GM21529 (cell line): Measurements from ENCODE around the gene EPN3.

Experiments used
- ATAC-seq: cut with Tn5 transposase; IDR thresholded peaks from one replicate; pipeline ENCODE4 v1.9.1; 2021; ENCODE audit not compliant: unreplicated experiment

EPN3 gene

GRCh38 chr17:50565402-50566350 lies 33.1 kb downstream of the EPN3 start:
- ATAC-seq: no peak

DNA sequence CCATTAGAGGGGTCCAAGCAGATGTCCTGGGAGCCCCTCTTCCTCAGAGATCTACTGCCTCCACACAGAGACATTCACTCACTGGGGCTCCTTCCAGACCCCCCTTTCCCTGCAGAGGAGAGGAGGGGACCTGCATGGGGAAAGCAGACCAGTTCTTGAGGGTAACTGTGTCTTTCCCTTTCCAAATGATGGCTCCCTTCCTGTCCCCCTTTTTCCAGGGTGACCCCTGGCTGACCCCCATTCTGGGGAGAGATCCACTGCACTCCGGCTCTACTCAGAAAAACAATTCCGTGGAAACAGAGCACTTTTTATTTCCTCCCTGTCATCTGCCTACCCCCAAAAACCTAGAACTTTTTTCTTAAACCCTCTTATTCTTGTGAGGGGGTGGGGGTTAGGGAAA lies 34.4 kb downstream of the EPN3 start:
- ATAC-seq: no peak

GRCh38 chr17:50568659-50569058 lies 36.1 kb downstream of the EPN3 start:
- ATAC-seq: no peak

DNA sequence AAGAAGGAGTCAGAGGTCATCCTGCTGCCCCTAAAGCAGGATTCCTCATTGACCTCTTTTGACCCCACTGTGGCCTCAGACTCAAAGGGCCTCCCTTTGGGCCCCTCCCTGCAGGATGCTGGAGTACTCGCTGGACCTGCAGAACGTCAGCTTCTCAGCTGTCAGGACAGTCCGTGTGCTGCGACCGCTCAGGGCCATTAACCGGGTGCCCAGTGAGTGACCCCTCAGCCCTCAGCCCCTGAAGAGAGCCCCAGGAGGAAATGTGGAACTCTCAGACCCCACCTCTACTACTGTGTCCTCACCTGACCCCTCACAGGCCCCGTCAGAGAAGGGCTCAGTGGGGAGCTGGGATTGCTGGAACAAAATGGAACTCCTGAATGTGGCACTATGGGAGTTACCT lies 37.1 kb downstream of the EPN3 start:
- no peak for ATAC-seq

DNA sequence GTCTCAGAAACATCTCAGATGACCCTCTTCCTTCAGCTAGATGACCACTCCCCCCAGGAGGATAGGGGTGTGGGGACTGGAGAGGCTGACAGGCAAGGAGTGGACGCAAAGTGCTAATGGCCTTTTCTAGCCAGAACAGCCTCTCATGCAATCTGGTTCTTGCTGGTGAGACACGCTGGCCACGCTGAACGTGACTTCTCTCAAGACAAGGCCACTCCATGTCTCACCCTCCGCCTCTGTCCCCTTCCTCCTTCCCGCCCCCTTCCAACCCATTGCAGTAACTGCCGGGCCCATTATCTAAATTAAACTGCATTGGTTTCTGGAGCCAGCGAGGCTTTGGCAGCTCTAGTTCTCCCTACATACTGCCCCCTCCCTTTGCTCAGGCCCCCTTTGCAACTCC lies 37.5 kb downstream of the EPN3 start:
- ATAC-seq: no peak

DNA sequence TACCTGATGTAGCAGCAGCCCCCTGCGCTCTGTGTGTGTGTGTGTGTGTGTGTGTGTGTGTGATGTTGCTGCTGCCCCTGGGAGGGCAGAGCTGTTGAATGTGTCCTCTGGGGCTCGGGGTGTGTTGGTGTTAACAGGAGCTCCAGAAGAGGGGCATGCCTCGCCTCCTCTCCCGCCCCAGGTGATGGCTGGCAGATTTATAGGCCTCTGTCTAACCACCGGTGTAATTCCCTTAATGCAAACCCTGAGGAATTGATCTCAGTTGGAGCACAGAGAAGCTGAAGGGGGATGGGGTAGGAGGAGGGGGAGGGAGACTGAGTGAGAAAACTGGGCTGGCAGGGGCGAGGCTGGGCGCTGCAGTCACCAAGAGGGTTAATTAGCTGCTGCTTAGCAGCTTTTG lies 38.0 kb downstream of the EPN3 start:
- ATAC-seq: no peak

DNA sequence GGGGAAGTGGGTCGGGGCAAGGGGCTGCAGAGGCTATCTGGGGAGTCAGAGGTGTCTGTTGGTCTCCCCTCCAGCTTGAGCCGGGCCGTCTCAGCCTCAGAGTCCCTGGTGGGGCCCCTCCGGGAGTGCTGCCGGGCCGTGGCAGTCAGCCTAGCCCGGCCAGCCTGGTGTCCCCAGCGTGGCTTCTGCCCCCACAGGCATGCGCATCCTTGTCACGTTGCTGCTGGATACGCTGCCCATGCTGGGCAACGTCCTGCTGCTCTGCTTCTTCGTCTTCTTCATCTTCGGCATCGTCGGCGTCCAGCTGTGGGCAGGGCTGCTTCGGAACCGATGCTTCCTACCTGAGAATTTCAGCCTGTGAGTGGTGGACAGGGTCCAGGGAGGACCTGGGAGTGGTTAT lies 39.1 kb downstream of the EPN3 start:
- no peak for ATAC-seq

- no peak for ATAC-seq
These were observed 40.0 kb downstream of the EPN3 start for GRCh38 chr17:50572541-50572940.

DNA sequence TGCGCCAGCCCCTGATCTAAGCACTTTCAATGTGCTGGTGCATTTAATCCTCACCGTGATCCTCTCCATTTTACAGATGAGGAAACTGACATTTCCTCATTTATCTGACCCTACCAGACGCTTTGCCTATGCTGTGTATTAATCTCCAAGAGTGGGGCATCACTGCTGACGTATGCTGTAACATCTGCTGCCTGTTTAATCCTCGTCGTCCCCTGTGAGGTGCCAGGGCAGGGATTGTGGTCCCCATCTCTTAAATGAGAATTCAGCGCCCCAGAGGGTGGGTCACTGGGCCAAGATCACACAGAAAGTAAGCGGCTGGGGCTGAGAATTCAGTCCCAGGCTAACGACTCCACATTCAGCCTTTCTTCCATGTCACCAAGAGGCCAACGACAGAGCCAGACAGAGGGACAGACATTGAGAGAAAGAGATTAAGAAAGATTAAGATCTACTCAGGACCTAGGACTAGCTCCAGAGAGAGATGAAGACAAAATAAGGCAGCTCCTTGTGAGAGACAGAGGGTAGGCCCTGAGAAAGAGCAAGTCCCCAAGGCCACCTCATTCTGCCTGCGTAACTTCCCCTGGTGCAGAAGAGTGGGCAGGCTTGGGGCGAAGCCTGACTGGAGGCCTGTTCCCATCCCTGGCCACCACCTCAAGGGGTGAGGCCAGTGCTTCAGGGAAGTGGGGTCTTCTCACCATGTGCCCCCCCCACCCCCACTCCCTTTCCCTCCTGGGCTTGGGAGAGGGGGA lies 41.5 kb downstream of the EPN3 start:
- no peak for ATAC-seq

DNA sequence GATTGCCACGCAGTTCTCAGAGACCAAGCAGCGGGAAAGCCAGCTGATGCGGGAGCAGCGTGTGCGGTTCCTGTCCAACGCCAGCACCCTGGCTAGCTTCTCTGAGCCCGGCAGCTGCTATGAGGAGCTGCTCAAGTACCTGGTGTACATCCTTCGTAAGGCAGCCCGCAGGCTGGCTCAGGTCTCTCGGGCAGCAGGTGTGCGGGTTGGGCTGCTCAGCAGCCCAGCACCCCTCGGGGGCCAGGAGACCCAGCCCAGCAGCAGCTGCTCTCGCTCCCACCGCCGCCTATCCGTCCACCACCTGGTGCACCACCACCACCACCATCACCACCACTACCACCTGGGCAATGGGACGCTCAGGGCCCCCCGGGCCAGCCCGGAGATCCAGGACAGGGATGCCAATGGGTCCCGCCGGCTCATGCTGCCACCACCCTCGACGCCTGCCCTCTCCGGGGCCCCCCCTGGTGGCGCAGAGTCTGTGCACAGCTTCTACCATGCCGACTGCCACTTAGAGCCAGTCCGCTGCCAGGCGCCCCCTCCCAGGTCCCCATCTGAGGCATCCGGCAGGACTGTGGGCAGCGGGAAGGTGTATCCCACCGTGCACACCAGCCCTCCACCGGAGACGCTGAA lies 43.2 kb downstream of the EPN3 start:
- ATAC-seq: no peak

GRCh38 chr17:50576864-50577263 lies 44.3 kb downstream of the EPN3 start:
- no peak for ATAC-seq

DNA sequence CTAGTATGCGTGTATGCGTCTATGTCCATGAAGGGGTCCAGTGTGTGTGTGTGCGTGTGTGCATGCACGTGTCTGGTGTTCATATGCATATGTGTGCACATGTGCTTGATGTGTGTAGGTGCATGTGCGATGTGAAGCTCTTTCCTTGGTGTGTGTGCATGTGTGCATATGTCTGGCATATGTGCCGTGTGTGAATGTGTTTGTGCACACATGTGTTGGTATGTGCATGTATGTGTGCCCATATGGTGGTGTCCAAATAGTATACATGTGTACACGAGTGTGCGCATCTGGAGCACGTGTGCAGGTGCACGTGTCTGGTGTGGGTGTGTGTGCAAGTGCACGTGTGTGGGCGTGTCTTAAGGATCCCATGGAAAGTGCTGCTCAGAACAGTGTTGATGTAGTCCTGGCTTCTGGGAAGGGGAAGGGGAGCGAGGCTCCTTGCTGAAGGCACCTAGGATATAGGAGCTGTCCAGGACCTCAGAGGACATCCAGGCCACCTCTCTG lies 45.0 kb downstream of the EPN3 start:
- no peak for ATAC-seq

- ATAC-seq: no peak
These were observed 45.6 kb downstream of the EPN3 start for GRCh38 chr17:50578173-50578572.

DNA sequence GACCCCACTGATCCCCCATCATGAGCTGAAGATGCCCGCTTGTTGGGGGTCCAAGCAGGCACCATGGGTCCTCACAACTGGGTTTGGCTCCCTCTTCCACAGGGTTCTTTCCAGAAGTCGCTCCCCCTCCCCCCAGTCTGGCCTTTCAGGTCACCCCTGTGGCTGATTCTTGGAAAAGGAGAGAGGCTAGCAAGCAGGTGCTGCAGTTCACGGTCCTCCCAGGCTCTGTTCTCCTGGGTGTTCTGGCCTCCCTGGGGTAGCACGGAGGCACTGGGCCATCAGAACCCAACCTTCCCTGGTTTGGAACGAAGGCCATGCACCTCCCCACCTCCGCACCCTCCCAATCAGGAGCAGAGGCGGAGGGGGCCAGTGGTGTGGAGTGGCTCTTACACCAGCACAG lies 46.9 kb downstream of the EPN3 start:
- ATAC-seq: no peak

GRCh38 chr17:50580646-50581045 lies 48.1 kb downstream of the EPN3 start:
- ATAC-seq: no peak

DNA sequence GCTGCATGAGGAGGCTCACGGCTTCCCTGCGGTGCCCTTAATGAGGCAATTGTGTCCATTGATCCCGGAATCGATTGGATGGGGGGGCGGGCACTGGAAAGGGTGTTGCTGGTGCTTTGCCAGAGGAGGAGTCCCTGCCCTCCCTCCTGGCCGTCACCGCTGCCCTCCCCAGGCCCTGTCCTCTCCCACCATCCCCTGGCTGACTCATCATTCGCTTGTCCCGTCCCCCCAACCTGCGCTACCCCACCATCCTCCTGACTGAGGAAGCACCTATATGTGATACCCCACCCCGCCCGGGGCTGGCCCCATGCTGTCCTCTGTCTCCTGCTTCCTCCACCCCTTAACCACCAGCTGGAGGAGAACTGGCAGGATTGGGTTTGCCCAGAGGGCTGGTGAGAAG lies 48.8 kb downstream of the EPN3 start:
- no peak for ATAC-seq

GRCh38 chr17:50582741-50583140 lies 50.2 kb downstream of the EPN3 start:
- no peak for ATAC-seq

GRCh38 chr17:50583641-50584040 lies 51.1 kb downstream of the EPN3 start:
- no peak for ATAC-seq

DNA sequence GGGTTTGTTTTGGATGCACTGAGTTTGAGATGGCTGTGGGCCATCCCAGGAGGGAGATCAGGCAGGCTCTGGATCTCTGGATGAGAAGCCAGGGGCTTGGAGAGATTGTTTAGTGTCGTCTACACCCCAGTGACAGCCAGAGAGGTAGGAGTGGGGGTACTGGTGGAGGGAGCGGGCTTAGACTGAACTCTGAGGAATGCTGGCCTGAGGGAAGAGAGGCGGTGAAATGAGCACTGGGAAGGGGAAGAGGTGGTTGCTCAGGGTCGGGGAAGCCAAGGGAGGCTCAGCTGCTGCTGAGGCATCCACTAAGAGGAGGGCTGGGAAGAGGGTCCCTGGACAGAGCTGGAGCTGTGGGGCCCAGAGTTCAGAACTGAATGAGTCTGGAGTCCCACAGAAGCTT lies 51.6 kb downstream of the EPN3 start:
- ATAC-seq: no peak

DNA sequence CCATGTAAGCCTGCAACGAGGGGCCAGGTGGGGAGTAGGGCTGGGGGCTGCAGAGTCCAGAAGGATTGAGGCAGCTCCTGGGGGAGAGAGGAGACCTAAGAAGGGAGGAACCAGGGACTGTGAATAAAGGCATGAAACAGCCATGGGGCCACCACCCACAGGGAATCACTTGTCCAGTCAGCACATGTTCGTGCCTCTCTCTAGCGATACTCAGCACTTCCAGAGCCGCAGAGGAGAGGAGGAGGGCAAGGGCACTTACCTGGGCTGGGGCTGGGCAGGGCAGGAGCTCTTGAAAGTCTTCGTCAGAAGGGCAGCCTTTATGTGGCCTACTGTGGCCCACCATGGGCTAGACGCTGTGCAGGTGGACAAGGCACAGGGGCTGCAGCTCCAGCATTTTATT lies 52.2 kb downstream of the EPN3 start:
- no peak for ATAC-seq

GRCh38 chr17:50585346-50585745 lies 52.8 kb downstream of the EPN3 start:
- ATAC-seq: no peak

GRCh38 chr17:50585891-50586290 lies 53.4 kb downstream of the EPN3 start:
- ATAC-seq: no peak
